ENCODE measurements around the gene ZNF782.
A peak's percentile ranks its signal among the peaks of the same experiment; 100 is the strongest.
"Not testable (repeated sequence)": the region's sequence is repeated elsewhere in the genome, so short reads cannot be mapped to it uniquely, and the experiment has no call there.

Gene ZNF782

GRCh38 chr9:96853781-96854650 lies at the start of gene ZNF782:
Gene ZNF782 (minus strand): TSS chr9:96854514. CDS start chr9:96851961, 2,553 bp downstream.
- DNase-seq, result peak; percentile 88 to 89

GRCh38 chr9:96900010-96900409 lies 45.7 kb upstream of the ZNF782 start:
- not testable (repeated sequence) for DNase-seq

GRCh38 chr9:96892131-96892530 lies 37.8 kb upstream of the ZNF782 start:
- DNase-seq, result no peak

GRCh38 chr9:96888591-96888990 lies 34.3 kb upstream of the ZNF782 start:
- DNase-seq, result no peak

GRCh38 chr9:96885424-96885823 lies 31.1 kb upstream of the ZNF782 start:
- DNase-seq, result no peak

GRCh38 chr9:96884443-96884842 lies 30.1 kb upstream of the ZNF782 start:
- no peak for DNase-seq

- DNase-seq, result no peak
Observed at GRCh38 chr9:96883922-96884321, 29.6 kb upstream of the ZNF782 start.

GRCh38 chr9:96877269-96877668 lies 23.0 kb upstream of the ZNF782 start:
- DNase-seq, result no peak

- peak; percentile 49 to 52 for DNase-seq
Observed at GRCh38 chr9:96875461-96876142, 21.3 kb upstream of the ZNF782 start.

- peak; percentile 52 to 54 for DNase-seq
Observed at GRCh38 chr9:96874947-96875460, 20.7 kb upstream of the ZNF782 start.

- no peak for DNase-seq
Observed at GRCh38 chr9:96874201-96874785, 20.0 kb upstream of the ZNF782 start.

- DNase-seq, result no peak
Observed at GRCh38 chr9:96871176-96871575, 16.9 kb upstream of the ZNF782 start.

- no peak for DNase-seq
Observed at GRCh38 chr9:96868709-96869108, 14.4 kb upstream of the ZNF782 start.

GRCh38 chr9:96867079-96867804 lies 12.9 kb upstream of the ZNF782 start:
- DNase-seq, result no peak

GRCh38 chr9:96865240-96865639 lies 10.9 kb upstream of the ZNF782 start:
- not testable (repeated sequence) for DNase-seq

GRCh38 chr9:96859461-96860198 lies 5.3 kb upstream of the ZNF782 start:
- no peak for DNase-seq

- no peak for DNase-seq
Observed at GRCh38 chr9:96858670-96859069, 4.4 kb upstream of the ZNF782 start.

- no peak for DNase-seq
Observed at GRCh38 chr9:96858018-96858573, 3.8 kb upstream of the ZNF782 start.

- peak; percentile 72 to 77 for DNase-seq
Observed at GRCh38 chr9:96856363-96857286, 2.3 kb upstream of the ZNF782 start.

GRCh38 chr9:96854651-96855273 lies 448 bp upstream of the ZNF782 start:
- no peak for DNase-seq
